ENCODE measurements around the gene ESPNL.

DNA sequence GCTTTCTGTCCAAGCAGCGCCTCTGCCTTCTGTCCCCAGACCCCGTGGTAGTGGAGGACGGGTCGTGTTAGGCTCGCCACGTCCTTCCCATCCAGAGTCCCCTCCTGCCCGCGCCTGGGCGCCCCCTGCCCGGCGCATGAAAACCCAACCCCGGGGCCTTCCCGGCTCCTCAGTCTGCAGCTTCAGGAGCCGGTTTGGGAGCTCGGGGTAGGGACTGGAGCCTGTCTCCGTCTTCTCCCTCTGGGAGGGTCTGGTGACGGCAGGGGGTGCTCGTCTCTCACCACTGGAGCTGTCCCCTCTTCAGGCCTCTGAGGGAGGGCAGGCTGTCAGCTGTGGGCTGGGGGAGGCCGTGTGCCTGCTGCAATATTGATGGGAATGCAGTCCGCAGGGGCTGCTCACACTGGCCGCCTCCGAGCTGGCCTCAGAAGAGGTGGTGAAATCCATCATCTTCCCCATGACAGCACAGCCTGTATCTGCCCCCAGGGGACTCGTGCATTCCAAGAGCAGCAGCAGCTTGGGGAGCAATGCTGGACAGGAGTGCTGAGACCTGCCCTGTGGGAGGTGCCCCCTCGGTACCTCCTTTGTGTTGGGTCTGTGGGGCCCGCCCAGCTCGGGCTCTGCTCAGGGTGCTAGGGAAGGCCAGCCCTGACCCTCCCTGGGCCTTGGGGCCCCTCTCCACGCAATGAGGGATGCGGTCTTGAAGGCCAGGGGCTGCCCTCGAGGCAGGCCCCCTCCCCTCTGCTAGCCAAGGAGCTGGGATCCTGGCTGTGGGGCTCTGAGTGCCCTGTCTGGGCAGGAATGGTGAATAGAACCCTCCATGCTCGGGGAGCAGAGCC lies 20.5 kb downstream of the ESPNL start:
- TF ChIP-seq, protein P1, sequence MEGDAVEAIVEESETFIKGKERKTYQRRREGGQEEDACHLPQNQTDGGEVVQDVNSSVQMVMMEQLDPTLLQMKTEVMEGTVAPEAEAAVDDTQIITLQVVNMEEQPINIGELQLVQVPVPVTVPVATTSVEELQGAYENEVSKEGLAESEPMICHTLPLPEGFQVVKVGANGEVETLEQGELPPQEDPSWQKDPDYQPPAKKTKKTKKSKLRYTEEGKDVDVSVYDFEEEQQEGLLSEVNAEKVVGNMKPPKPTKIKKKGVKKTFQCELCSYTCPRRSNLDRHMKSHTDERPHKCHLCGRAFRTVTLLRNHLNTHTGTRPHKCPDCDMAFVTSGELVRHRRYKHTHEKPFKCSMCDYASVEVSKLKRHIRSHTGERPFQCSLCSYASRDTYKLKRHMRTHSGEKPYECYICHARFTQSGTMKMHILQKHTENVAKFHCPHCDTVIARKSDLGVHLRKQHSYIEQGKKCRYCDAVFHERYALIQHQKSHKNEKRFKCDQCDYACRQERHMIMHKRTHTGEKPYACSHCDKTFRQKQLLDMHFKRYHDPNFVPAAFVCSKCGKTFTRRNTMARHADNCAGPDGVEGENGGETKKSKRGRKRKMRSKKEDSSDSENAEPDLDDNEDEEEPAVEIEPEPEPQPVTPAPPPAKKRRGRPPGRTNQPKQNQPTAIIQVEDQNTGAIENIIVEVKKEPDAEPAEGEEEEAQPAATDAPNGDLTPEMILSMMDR (optimal IDR thresholded peaks at IDR 0.05 in 1 of 3, IDR thresholded peaks at IDR 0.05 in 1 of 3, conservative IDR thresholded peaks at IDR 0.05 in 1 of 3; ENCODE audit: extremely low read depth in 1 of 3, insufficient read depth in 2 of 3, low read length in 3 of 3) = peak in 1 of 3 experiments; percentile 22
- TF ChIP-seq EZH2 (IDR thresholded peaks at IDR 0.05; ENCODE audit: low read length) = no peak
